Skin of body (tissue), 2 donors: ENCODE results near the gene RUFY2. TPM values are rescaled to one million over a fixed set of nuclear protein-coding genes. Genes with fewer than 3 reads are reported as not detected.

Experiments used
- DNase-seq: peaks from one replicate; lab custom pipeline; 2025; lab: John Stamatoyannopoulos, UW
- total RNA-seq: library from RNA; depleted of rRNA; stranded (reverse); fragments of >200 nt; gene quantifications from one replicate; pipeline ENCODE4 v1.2.3, GENCODE V29; 2014

Gene RUFY2
- total RNA-seq, 1 donor from 2014 or later: 33.3 TPM

DNA sequence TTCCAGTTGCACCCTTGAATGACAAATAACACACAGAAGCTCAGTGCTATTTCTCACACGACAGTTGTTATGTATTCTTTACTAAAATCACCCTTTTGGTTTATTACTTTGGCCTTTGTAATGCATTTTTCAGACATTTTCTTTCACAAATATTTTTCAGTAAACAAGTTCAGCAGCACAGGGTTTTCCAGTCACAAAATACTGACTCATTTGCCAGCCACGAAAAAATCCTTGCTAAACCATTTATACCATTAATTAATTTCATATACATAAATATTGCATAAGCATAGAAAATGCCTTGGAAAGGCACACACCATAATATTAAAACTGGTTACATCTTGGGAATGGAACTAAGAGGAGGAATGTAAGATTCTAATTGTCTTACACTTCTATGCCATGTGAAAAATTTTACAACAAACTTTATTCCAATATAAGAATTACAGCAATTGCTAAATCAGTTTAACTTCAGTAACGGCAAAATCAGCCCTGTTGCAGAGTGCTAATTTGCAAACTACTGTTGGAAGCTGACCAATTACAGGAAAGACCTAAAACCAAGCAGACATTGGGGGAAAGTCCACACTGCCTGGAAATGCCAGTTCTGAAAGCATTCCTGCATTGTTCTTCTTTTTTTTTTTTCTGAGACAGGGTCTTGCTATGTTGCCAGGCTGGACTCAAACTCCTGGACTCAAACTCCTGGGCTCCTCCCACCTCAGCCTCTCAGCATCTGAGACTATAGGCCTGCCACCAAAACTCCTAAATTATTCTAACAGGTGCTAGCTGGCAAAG, 42.8 kb downstream of the RUFY2 start:
- no peak for DNase-seq

GRCh38 chr10:68362590-68362989, 44.5 kb downstream of the RUFY2 start:
- DNase-seq: no peak

DNA sequence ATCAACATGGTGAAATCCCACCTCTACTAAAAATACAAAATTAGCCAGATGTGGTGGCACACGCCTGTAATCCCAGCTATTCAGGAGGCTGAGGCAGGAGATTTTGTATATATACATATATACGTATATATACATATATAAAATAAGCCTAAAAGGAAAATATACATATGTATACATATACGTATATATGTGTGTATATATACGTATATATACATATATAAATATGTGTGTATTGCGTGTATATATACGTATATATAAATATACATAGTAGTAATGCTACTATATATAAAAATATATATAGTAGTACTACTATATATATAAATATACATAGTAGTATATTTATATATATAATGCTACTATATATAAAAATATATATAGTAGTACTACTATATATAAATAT, 47.9 kb downstream of the RUFY2 start:
- DNase-seq: no peak

DNA sequence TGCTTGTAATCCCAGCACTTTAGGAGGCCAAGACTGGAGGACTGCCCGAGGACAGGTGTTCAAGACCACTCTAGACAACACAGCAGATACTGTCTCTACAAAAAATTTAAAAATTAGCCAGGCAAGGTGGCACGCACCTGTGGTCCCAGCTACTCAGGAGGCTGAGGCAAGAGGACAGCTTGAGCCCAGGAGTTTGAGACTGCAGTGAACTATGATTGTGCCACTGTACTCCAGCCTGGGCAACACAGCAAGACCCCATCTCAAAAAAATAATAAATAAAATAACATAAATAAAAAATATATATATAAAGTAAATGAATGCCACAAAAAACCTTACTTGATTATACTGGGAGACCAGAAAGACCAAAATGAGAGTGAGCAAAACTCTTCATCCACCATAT, 53.5 kb downstream of the RUFY2 start:
- no peak for DNase-seq

DNA sequence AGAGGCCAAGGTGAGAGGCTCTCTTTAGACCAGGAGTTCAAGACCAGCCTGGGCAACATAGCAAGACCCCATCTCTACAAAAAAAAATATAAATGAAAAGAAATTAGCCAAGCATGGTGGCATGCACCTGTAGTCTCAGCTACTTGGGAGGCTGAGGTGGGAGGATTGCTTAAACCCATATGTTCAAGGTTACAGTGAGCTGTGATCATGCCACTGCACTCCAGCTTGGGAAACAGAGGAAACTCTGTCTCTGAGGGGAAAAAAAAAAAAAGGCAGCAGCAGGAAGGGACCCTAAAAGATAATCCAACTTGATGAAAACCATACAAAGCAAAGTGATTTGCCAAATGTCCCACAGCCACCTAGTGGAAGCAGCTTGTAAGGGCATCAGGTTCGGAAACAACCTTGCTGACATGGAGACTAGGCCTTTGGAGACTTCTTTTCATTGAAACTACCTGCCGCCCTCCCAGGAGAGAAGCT, 58.8 kb downstream of the RUFY2 start:
- peak; percentile 54 for DNase-seq

- DNase-seq: no peak
Measured at GRCh38 chr10:68346774-68347173, 60.3 kb downstream of the RUFY2 start.

GRCh38 chr10:68345621-68346020, 61.5 kb downstream of the RUFY2 start:
- no peak for DNase-seq

DNA sequence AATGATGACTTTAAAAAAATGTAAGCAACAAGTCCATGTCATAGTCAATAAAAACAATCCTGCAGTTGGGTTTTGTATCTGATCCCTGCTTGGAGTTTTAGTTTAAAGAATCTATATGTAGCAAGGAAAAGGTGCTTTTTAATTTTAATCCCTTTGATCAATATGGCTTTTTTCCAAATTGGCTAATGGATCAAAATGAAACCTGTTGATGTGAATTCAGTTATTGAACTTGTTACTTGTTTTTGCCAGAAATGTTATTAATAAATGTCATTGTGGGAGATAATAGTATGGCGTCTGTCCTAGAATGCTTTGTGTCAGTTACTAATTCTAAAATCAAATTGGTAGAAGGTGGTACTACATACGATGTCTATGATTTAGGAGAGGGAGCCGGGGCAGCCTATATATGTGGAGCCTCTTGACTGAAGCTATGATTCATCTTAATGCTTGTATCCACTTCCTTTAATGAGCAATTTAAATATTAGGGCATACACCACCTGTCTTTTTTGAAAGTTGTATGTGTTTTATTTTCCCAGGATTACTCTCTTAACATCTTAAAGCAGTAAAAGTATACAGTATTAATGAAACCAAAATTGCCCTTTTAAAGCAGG, 64.1 kb downstream of the RUFY2 start:
- no peak for DNase-seq

- no peak for DNase-seq
Measured at GRCh38 chr10:68340358-68341080, 66.6 kb downstream of the RUFY2 start.

- DNase-seq: no peak
Measured at GRCh38 chr10:68336754-68337351, 70.2 kb downstream of the RUFY2 start.

DNA sequence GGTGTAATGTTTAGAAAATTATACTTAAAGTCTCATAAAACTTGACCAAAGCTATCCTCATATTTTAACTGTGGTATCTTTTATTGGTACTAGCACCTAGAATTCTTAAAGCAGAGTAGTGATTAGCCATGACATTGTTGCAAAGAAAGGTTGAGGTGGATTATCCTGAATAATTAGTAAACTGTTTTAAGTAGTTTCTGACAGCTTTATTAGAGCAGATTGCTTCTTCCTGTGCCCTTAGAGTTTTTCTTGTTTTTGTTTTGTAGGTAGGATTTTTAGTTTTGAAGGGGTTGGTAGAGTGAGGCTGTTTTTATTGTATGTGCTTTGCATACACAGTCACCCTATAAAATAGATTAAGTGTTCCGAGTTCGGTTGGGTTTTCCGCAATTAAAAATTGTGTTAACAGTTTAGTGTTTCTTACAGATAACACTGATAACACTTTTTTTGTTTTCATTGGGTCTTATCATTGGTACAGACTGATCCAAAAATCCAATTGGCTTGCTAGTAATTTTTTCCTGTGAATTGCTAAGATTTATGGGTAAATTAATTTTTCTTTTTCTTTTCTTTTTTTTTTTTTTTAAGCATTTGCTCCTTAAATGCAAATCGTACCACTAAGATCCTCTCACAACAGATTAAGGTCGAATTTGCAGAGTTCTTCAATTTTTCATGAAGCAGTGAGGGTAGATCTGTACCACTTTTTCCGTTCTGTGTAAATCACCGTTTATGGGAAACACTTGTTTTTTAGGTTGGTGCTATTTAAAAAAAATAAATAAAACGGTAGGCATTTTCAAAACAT, 72.2 kb downstream of the RUFY2 start:
- no peak for DNase-seq

GRCh38 chr10:68333440-68334431, 73.3 kb downstream of the RUFY2 start:
- DNase-seq: peak; percentile 24

DNA sequence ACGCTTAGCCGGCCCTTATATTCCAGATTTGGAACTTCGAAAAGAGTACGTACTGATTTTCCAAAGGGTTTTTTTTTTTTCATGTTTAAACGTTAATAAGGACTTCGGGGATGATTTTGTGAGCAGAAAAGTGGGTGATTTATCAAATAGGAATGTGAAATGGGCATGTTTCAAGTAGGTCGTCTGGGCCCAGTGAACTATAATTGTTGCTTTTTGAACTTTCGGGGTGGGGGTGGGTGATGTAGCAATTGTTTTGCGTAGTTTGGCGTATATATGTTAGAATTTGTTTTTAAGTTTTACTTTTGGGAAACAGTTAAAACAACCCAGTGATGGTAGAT, 74.0 kb downstream of the RUFY2 start:
- DNase-seq: no peak

DNA sequence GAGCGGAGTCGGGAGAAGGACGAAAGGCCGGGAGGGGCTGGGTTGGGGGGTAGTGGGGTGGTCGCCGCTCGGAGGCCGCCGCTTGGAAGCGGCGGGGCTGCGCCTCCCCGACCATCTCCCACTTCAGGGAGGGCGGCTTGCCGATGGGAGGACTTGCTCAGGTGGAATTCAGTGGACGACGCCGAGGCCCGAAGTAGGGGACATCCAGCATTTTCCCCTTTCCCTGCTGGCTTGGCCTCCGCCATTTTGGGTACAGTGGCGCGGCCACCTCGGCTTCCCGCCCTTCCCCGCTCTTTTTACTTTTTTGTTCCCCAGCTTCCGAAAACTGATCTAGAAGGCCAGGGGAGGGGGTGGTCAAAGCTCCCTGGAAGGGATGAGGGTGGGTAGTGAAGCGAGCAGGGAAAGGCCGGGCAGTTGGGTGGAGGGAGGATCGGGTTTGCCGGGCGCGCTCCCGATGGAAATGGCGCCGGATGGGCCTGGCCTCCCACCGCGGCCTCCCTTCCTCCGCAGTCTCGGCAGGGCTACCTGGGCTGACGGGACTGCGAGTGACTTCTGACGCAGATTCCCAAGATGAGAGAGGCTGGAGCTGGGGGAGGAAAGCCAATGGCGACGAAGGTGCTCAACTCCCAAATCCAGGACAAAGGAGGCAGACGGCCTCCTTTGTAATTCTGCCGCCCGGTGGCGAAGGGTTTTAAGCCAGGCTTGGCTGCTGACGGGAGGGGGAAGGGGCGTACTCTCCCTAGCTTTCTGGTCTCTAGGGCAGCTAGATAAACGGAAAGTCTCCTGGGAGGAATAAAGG, 74.6 kb downstream of the RUFY2 start, which contains the start of gene PBLD:
Gene PBLD (minus strand): TSS at position 670 of the 799 bp plus-strand sequence. CDS start 26,084 bp downstream, outside the sequence.
- DNase-seq: peak; percentile 87

DNA sequence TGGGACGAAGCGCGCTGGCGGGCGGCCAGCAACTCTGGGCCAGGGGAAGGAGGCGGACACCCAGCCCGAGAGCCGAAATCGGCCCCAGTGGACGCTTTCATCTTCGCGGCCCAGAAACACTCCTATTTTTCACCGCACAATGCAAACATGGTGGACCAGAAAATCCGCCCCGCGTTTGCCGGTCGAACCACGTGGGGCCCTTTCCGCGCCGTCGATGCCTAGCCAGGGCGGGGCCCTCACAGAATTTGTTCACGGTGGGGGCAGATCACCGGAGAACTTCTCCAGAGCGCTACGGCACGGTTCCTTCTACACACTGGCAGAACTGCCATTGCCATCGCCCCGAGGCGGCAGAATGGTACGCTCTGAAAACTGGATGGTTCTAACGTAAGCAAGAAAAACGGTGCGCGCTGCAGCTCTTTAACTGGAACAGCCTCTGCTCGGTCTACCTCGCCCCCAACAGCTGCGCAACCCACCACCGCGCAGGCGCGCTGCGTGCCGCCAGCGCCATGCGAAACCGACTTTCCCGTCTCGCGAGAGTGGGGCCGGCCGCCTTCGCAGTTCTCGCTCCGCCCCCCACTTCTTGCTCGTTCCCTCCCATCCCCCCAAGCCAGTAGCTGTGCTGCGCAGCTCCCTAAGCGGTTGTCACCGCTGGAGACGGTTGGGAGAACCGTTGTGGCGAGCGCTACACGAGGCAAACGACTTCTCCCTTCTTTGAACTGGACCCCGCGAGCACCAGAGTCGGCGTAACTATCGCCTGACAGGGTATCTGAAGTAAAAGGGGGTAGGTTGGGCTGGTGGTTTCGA, 75.4 kb downstream of the RUFY2 start, which contains the start of gene HNRNPH3:
Gene HNRNPH3 (plus strand): TSS at position 610 of the 804 bp plus-strand sequence. CDS start 5,158 bp downstream, outside the sequence.
- DNase-seq: peak; percentile 98

DNA sequence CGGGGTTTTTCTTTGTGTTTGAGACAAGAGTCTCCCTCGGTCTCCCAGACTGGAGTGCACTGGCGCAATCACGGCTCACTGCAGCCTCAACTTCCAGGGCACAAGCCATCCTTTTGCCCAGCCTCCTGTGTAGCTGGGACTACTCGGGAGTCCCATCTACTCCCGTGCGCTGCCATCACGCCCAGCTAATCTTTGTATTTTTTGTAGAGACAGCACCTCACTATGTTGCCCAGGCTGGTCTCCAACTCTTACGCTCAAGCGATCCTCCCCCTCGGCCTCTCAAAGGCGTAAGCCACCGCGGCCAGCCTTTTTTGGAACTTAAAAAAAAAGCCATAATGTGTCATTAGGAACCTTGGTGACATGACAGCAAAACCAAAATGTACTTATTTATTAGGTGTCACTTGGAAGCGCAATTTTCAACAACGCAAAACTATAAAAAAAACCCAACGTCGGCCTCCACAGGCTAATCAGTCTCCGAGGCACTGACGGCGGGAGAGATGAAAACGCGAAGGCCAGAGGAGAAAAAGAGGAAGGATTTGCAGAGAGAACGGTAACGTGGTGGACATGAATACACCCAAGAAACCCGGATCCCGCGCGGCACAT, 76.1 kb downstream of the RUFY2 start:
- peak; percentile 58 for DNase-seq

GRCh38 chr10:68329506-68329861, 77.6 kb downstream of the RUFY2 start:
- no peak for DNase-seq
